Astrocyte (in vitro differentiated cells and primary cell): ENCODE measurements around the gene PIGN. TPM values are rescaled to one million over a fixed set of nuclear protein-coding genes. Genes with fewer than 3 reads are reported as not detected.

Experiments used
- DNase-seq: peaks from one replicate; pipeline ENCODE4 v3.0.0-alpha.2; 2010; ENCODE audit warnings: low read depth
- FAIRE-seq: peaks from 2 replicates; lab custom pipeline; 2011; peaks lifted over from hg19 to GRCh38; lab: Jason Lieb, UNC
- H2AFZ ChIP-seq: 2 replicates; pipeline ENCODE4 v1.6.0; 2012; ENCODE audit warnings: low read depth, low read length, inconsistent platforms
- H3K27ac ChIP-seq: 2 replicates; pipeline ENCODE4 v1.5.1; 2011; ENCODE audit warnings: low read depth, low read length, inconsistent platforms
- H3K27me3 ChIP-seq: 2 replicates; pipeline ENCODE4 v1.6.0; 2011; ENCODE audit warnings: low read length, inconsistent platforms; ENCODE audit not compliant: insufficient read depth
- H3K36me3 ChIP-seq: 2 replicates; pipeline ENCODE4 v1.5.1; 2011; ENCODE audit warnings: low read length, inconsistent platforms; ENCODE audit not compliant: insufficient read depth
- H3K4me1 ChIP-seq: 2 replicates; pipeline ENCODE4 v1.5.1; 2011; ENCODE audit warnings: low read length, inconsistent platforms; ENCODE audit not compliant: insufficient read depth
- H3K4me2 ChIP-seq: 2 replicates; pipeline ENCODE4 v1.6.0; 2012; ENCODE audit warnings: low read length, inconsistent platforms
- H3K4me3 ChIP-seq: 2 replicates; pipeline ENCODE4 v1.5.1; 2011; ENCODE audit warnings: low read depth, mild to moderate bottlenecking, low read length, inconsistent platforms; ENCODE audit not compliant: insufficient read depth
- H3K79me2 ChIP-seq: 2 replicates; pipeline ENCODE4 v1.6.0; 2012; ENCODE audit warnings: mild to moderate bottlenecking, low read length, inconsistent platforms; ENCODE audit not compliant: insufficient read depth
- H3K9ac ChIP-seq: 2 replicates; pipeline ENCODE4 v1.6.0; 2012; ENCODE audit warnings: mild to moderate bottlenecking, low read length, inconsistent platforms
- H3K9me3 ChIP-seq: 2 replicates; pipeline ENCODE4 v1.5.1; 2012; ENCODE audit warnings: low read depth, mild to moderate bottlenecking, low read length, inconsistent platforms; ENCODE audit not compliant: insufficient read depth
- H4K20me1 ChIP-seq: 2 replicates; pipeline ENCODE4 v1.6.0; 2012; ENCODE audit warnings: low read length, inconsistent platforms; ENCODE audit not compliant: insufficient read depth
- H3K27ac Mint-ChIP-seq: one replicate; pipeline ENCODE4 v1.8.0; 2021; ENCODE audit warnings: mild to moderate bottlenecking, mixed read lengths; ENCODE audit not compliant: unreplicated experiment
- H3K27me3 Mint-ChIP-seq: one replicate; pipeline ENCODE4 v1.8.0; 2021; ENCODE audit warnings: low read depth, mixed read lengths; ENCODE audit not compliant: unreplicated experiment
- H3K36me3 Mint-ChIP-seq: one replicate; pipeline ENCODE4 v1.8.0; 2021; ENCODE audit warnings: low read depth, mixed read lengths; ENCODE audit not compliant: unreplicated experiment
- H3K4me1 Mint-ChIP-seq: one replicate; pipeline ENCODE4 v1.8.0; 2021; ENCODE audit warnings: low read depth, mixed read lengths; ENCODE audit not compliant: unreplicated experiment
- H3K4me3 Mint-ChIP-seq: one replicate; pipeline ENCODE4 v1.8.0; 2021; ENCODE audit warnings: mild to moderate bottlenecking, moderate library complexity, mixed read lengths; ENCODE audit not compliant: unreplicated experiment
- H3K9me3 Mint-ChIP-seq: one replicate; pipeline ENCODE4 v1.8.0; 2021; ENCODE audit warnings: mild to moderate bottlenecking, mixed read lengths; ENCODE audit not compliant: unreplicated experiment
- EZH2 ChIP-seq: IDR thresholded peaks from 2 replicates; pipeline ENCODE4 v1.6.1; 2012; ENCODE audit warnings: mild to moderate bottlenecking, low read length, inconsistent platforms; ENCODE audit not compliant: insufficient read depth
- total RNA-seq: library from RNA; stranded (reverse); gene quantifications from 2 replicates; pipeline ENCODE4 v1.2.1, GENCODE V29; 2021
- TF ChIP-seq, protein P1 (sequence below): IDR thresholded peaks from 2 replicates; pipeline ENCODE4 v1.5.1; 2011; ENCODE audit warnings: low read depth, mild to moderate bottlenecking, inconsistent platforms, low read length, moderate library complexity; ENCODE audit not compliant: insufficient read depth

Gene PIGN
- total RNA-seq, 1 donor from 2014 or later: 20.0 TPM

DNA sequence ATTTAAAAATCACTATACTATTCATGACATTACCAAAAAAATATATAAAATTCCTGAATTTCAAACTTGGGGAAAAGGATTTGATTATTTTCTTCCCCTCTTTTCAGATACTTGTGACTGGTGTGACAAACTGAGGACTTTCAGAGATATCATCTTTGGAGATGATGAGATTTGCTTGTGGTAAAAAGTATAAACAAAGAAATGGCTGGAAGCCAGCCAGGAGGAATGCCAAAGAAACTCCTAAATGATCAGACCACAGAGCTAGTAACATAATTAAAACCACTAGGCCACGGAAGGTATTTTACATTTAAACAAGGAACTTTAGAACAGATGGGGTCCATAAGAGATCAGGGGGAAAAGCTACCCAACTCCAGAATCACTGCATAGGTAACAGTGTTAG is 58.7 kb downstream of the PIGN start:
- peaks cover 8% of the 10 kb centered on the region for H3K4me1 Mint-ChIP-seq

DNA sequence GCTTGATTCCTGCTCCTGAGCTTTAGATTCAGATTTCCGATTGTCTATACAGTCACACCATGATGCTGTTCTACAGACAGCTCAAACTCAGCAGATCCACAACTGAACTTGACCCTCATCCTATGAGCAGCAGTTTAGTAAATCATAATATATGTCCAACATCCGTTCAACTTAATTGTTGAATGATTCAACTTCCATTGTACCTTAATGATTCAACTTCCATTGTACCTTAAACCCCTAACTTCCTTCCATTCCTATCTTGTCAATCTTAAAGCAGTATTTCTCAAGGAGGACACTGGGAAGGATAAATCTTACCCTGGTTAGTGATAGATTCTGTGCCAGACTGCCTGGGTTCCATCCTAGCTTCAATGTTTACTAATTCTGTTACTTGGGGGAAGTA is 60.1 kb downstream of the PIGN start:
- Mint-ChIP-seq H3K36me3 (no peaks in the 10 kb centered on the region), H3K4me3 (no peak overlapping the region), H3K9me3 (no peaks in the 10 kb centered on the region), H3K27me3 (no peaks in the 10 kb centered on the region), H3K4me1 (peaks cover 8% of the 10 kb centered on the region), H3K27ac (no peak overlapping the region)
- TF ChIP-seq, protein P1, sequence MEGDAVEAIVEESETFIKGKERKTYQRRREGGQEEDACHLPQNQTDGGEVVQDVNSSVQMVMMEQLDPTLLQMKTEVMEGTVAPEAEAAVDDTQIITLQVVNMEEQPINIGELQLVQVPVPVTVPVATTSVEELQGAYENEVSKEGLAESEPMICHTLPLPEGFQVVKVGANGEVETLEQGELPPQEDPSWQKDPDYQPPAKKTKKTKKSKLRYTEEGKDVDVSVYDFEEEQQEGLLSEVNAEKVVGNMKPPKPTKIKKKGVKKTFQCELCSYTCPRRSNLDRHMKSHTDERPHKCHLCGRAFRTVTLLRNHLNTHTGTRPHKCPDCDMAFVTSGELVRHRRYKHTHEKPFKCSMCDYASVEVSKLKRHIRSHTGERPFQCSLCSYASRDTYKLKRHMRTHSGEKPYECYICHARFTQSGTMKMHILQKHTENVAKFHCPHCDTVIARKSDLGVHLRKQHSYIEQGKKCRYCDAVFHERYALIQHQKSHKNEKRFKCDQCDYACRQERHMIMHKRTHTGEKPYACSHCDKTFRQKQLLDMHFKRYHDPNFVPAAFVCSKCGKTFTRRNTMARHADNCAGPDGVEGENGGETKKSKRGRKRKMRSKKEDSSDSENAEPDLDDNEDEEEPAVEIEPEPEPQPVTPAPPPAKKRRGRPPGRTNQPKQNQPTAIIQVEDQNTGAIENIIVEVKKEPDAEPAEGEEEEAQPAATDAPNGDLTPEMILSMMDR: no peak
- no peak for TF ChIP-seq EZH2
- DNase-seq (no peak), FAIRE-seq (no peak)
- Histone ChIP-seq H3K27ac (no peak overlapping the region), H4K20me1 (no peaks in the 10 kb centered on the region), H3K27me3 (no peaks in the 10 kb centered on the region), H3K4me3 (no peak overlapping the region), H3K9me3 (no peaks in the 10 kb centered on the region), H3K9ac (no peak overlapping the region), H3K4me1 (no peaks in the 10 kb centered on the region), H3K36me3 (no peaks in the 10 kb centered on the region), H3K79me2 (no peaks in the 10 kb centered on the region), H2AFZ (no peak overlapping the region), H3K4me2 (no peak overlapping the region)

More for the DNA sequence above, 58.7 kb downstream of the PIGN start:
- Mint-ChIP-seq H3K27me3 (no peaks in the 10 kb centered on the region), H3K36me3 (no peaks in the 10 kb centered on the region), H3K9me3 (no peaks in the 10 kb centered on the region), H3K27ac (no peak overlapping the region), H3K4me3 (no peak overlapping the region)
- no peak overlapping the region for H3K27ac ChIP-seq
- peak; percentile 32 for FAIRE-seq
- no peak overlapping the region for H2AFZ ChIP-seq
- H3K36me3 ChIP-seq: no peaks in the 10 kb centered on the region
- DNase-seq: peak; percentile 49
- no peaks in the 10 kb centered on the region for H4K20me1 ChIP-seq
- no peak overlapping the region for H3K9ac ChIP-seq
- TF ChIP-seq EZH2: no peak
- TF ChIP-seq, protein P1: no peak
- peak overlapping the region; percentile 42 for H3K4me2 ChIP-seq
- no peaks in the 10 kb centered on the region for H3K79me2 ChIP-seq
- H3K4me1 ChIP-seq: no peaks in the 10 kb centered on the region
- H3K4me3 ChIP-seq: no peak overlapping the region
- H3K27me3 ChIP-seq: no peaks in the 10 kb centered on the region
- H3K9me3 ChIP-seq: no peaks in the 10 kb centered on the region

DNA sequence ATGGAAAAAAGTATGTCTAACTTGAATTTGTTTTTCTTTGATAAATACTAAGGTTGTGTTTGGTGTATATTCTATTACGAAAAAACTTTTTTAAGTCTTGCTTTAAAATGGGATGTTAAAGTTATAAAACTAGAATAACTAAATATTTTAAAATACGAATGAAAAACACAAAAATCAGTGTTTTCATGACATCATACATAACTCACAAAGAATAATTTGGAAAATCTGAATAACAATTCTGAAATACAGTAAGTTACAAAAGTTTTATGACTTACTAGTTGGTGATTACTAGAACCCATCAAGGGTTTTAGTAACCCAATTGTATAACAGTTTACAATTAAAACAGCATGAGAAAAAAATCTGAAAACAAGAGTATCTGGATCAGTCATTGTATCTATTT is 61.2 kb downstream of the PIGN start:
- no peak overlapping the region for H3K27ac ChIP-seq
- H3K27me3 Mint-ChIP-seq: no peaks in the 10 kb centered on the region
- no peaks in the 10 kb centered on the region for H3K9me3 ChIP-seq
- TF ChIP-seq, protein P1: no peak
- no peak for TF ChIP-seq EZH2
- no peaks in the 10 kb centered on the region for H3K36me3 ChIP-seq
- H3K27ac Mint-ChIP-seq: no peak overlapping the region
- no peaks in the 10 kb centered on the region for H3K36me3 Mint-ChIP-seq
- H3K9ac ChIP-seq: no peak overlapping the region
- H3K4me2 ChIP-seq: no peak overlapping the region
- H3K79me2 ChIP-seq: no peaks in the 10 kb centered on the region
- H3K4me3 Mint-ChIP-seq: no peak overlapping the region
- H3K4me3 ChIP-seq: no peak overlapping the region
- H4K20me1 ChIP-seq: no peaks in the 10 kb centered on the region
- H3K4me1 Mint-ChIP-seq: peaks cover 7% of the 10 kb centered on the region
- no peak for FAIRE-seq
- no peaks in the 10 kb centered on the region for H3K9me3 Mint-ChIP-seq
- no peak overlapping the region for H2AFZ ChIP-seq
- no peaks in the 10 kb centered on the region for H3K4me1 ChIP-seq
- H3K27me3 ChIP-seq: no peaks in the 10 kb centered on the region
- no peak for DNase-seq
